Activated naive CD8-positive, alpha-beta T cell treated with anti-CD3 and anti-CD28 coated beads, Interleukin-2, amount 10 ng/mL, durations not matched to agents 7 days and 5 days (primary cell): ENCODE results near the gene ARFGEF3. TPM values are rescaled to one million over a fixed set of nuclear protein-coding genes. Genes with fewer than 3 reads are reported as not detected.

Experiments used
- ATAC-seq: fragments of 150-1000 bp; cut with Tn5 transposase; one replicate; pipeline ENCODE4 v1.10.0; 2021; ENCODE audit warnings: low read depth, moderate library complexity
- POLR2A ChIA-PET: fragments of 350-600 bp; sonication (Branson Sonifier 250); formaldehyde crosslinking; loops from one replicate; lab custom pipeline; 2021; ENCODE audit warnings: antibody characterized with exemption; lab: Charles Lee
- DNase-seq: peaks from one replicate; pipeline ENCODE4 v3.0.0; 2021
- H3K27ac Mint-ChIP-seq: one replicate; pipeline ENCODE4 v1.8.0; 2022; ENCODE audit warnings: mild to moderate bottlenecking, mixed read lengths
- H3K27me3 Mint-ChIP-seq: one replicate; pipeline ENCODE4 v1.8.0; 2022; ENCODE audit warnings: mild to moderate bottlenecking, moderate library complexity, mixed read lengths
- H3K36me3 Mint-ChIP-seq: one replicate; pipeline ENCODE4 v1.8.0; 2021; ENCODE audit warnings: mild to moderate bottlenecking, mixed read lengths
- H3K4me1 Mint-ChIP-seq: one replicate; pipeline ENCODE4 v1.8.0; 2021; ENCODE audit warnings: mixed read lengths
- H3K4me3 Mint-ChIP-seq: one replicate; pipeline ENCODE4 v1.8.0; 2022; ENCODE audit warnings: mild to moderate bottlenecking, moderate library complexity, mixed read lengths
- H3K9me3 Mint-ChIP-seq: one replicate; pipeline ENCODE4 v1.8.0; 2021; ENCODE audit warnings: mixed read lengths
- total RNA-seq, 2 experiments: library from RNA; stranded (reverse); gene quantifications; one replicate each; pipeline ENCODE4 v1.2.3, GENCODE V29; 2021

Gene ARFGEF3
- total RNA-seq, 2 experiments from 2014 or later: 0.28 to 0.30 TPM

- Mint-ChIP-seq H3K4me1 (no peaks in the 10 kb centered on the region), H3K27me3 (peaks cover 17% of the 10 kb centered on the region), H3K4me3 (no peak overlapping the region), H3K27ac (no peak overlapping the region), H3K9me3 (no peaks in the 10 kb centered on the region), H3K36me3 (no peaks in the 10 kb centered on the region)
- POLR2A ChIA-PET: no interaction called here
- no peak for DNase-seq
- ATAC-seq: no peak
Observed at GRCh38 chr6:138230221-138230620, 68.5 kb downstream of the ARFGEF3 start.

GRCh38 chr6:138230759-138231380 lies 69.1 kb downstream of the ARFGEF3 start:
- no peak overlapping the region for H3K4me3 Mint-ChIP-seq
- no peak for ATAC-seq
- POLR2A ChIA-PET: no interaction called here
- H3K27ac Mint-ChIP-seq: no peak overlapping the region
- H3K27me3 Mint-ChIP-seq: peaks cover 20% of the 10 kb centered on the region
- H3K4me1 Mint-ChIP-seq: no peaks in the 10 kb centered on the region
- H3K36me3 Mint-ChIP-seq: no peaks in the 10 kb centered on the region
- H3K9me3 Mint-ChIP-seq: no peaks in the 10 kb centered on the region
- no peak for DNase-seq

GRCh38 chr6:138231381-138231886 lies 69.7 kb downstream of the ARFGEF3 start:
- Mint-ChIP-seq H3K4me3 (no peak overlapping the region), H3K36me3 (no peaks in the 10 kb centered on the region), H3K9me3 (no peaks in the 10 kb centered on the region), H3K27me3 (peaks cover 20% of the 10 kb centered on the region), H3K27ac (no peak overlapping the region), H3K4me1 (no peaks in the 10 kb centered on the region)
- DNase-seq (no peak), ATAC-seq (no peak)
- POLR2A ChIA-PET: no interaction called here

- Mint-ChIP-seq H3K4me3 (no peak overlapping the region), H3K27me3 (peaks cover 13% of the 10 kb centered on the region), H3K36me3 (no peaks in the 10 kb centered on the region), H3K9me3 (no peaks in the 10 kb centered on the region), H3K27ac (no peak overlapping the region), H3K4me1 (no peaks in the 10 kb centered on the region)
- DNase-seq: no peak
- POLR2A ChIA-PET: no interaction called here
- ATAC-seq: no peak
Observed at GRCh38 chr6:138234363-138234762, 72.6 kb downstream of the ARFGEF3 start.

- POLR2A ChIA-PET: no interaction called here
- no peaks in the 10 kb centered on the region for H3K36me3 Mint-ChIP-seq
- no peak overlapping the region for H3K27ac Mint-ChIP-seq
- DNase-seq (no peak), ATAC-seq (no peak)
- no peak overlapping the region for H3K4me3 Mint-ChIP-seq
- H3K4me1 Mint-ChIP-seq: no peaks in the 10 kb centered on the region
- H3K27me3 Mint-ChIP-seq: peaks cover 13% of the 10 kb centered on the region
- no peaks in the 10 kb centered on the region for H3K9me3 Mint-ChIP-seq
Observed at GRCh38 chr6:138235205-138235604, 73.5 kb downstream of the ARFGEF3 start.

GRCh38 chr6:138235693-138236092 lies 74.0 kb downstream of the ARFGEF3 start:
- POLR2A ChIA-PET: no interaction called here
- peaks cover 11% of the 10 kb centered on the region for H3K27me3 Mint-ChIP-seq
- no peak for ATAC-seq
- DNase-seq: no peak
- no peaks in the 10 kb centered on the region for H3K4me1 Mint-ChIP-seq
- no peaks in the 10 kb centered on the region for H3K9me3 Mint-ChIP-seq
- H3K36me3 Mint-ChIP-seq: no peaks in the 10 kb centered on the region
- H3K4me3 Mint-ChIP-seq: no peak overlapping the region
- H3K27ac Mint-ChIP-seq: no peak overlapping the region

GRCh38 chr6:138237463-138237862 lies 75.7 kb downstream of the ARFGEF3 start:
- no peak for DNase-seq
- H3K4me1 Mint-ChIP-seq: no peaks in the 10 kb centered on the region
- H3K36me3 Mint-ChIP-seq: no peaks in the 10 kb centered on the region
- POLR2A ChIA-PET: no interaction called here
- H3K27me3 Mint-ChIP-seq: peaks cover 5% of the 10 kb centered on the region
- no peak overlapping the region for H3K27ac Mint-ChIP-seq
- no peaks in the 10 kb centered on the region for H3K9me3 Mint-ChIP-seq
- H3K4me3 Mint-ChIP-seq: no peak overlapping the region
- no peak for ATAC-seq

GRCh38 chr6:138238368-138238767 lies 76.6 kb downstream of the ARFGEF3 start:
- POLR2A ChIA-PET: no interaction called here
- peaks cover 5% of the 10 kb centered on the region for H3K27me3 Mint-ChIP-seq
- no peak overlapping the region for H3K4me3 Mint-ChIP-seq
- H3K4me1 Mint-ChIP-seq: no peaks in the 10 kb centered on the region
- H3K9me3 Mint-ChIP-seq: no peaks in the 10 kb centered on the region
- no peak overlapping the region for H3K27ac Mint-ChIP-seq
- no peaks in the 10 kb centered on the region for H3K36me3 Mint-ChIP-seq
- ATAC-seq (no peak), DNase-seq (no peak)

GRCh38 chr6:138239774-138240173 lies 78.0 kb downstream of the ARFGEF3 start:
- ATAC-seq: no peak
- Mint-ChIP-seq H3K9me3 (no peaks in the 10 kb centered on the region), H3K27me3 (peaks cover 5% of the 10 kb centered on the region), H3K27ac (no peak overlapping the region), H3K4me1 (no peaks in the 10 kb centered on the region), H3K36me3 (no peaks in the 10 kb centered on the region), H3K4me3 (no peak overlapping the region)
- POLR2A ChIA-PET: no interaction called here
- DNase-seq: no peak

GRCh38 chr6:138240476-138241245 lies 78.9 kb downstream of the ARFGEF3 start:
- Mint-ChIP-seq H3K27me3 (peaks cover under 1% of the 10 kb centered on the region), H3K36me3 (no peaks in the 10 kb centered on the region), H3K9me3 (no peaks in the 10 kb centered on the region), H3K27ac (no peak overlapping the region), H3K4me3 (no peak overlapping the region), H3K4me1 (no peaks in the 10 kb centered on the region)
- ATAC-seq (no peak), DNase-seq (no peak)
- POLR2A ChIA-PET: no interaction called here

- ATAC-seq (no peak), DNase-seq (no peak)
Observed at GRCh38 chr6:138241381-138241780, 79.6 kb downstream of the ARFGEF3 start.

GRCh38 chr6:138241934-138242333 lies 80.2 kb downstream of the ARFGEF3 start:
- ATAC-seq (no peak), DNase-seq (no peak)
- POLR2A ChIA-PET: no interaction called here
- Mint-ChIP-seq H3K9me3 (no peaks in the 10 kb centered on the region), H3K36me3 (no peaks in the 10 kb centered on the region), H3K27ac (no peak overlapping the region), H3K27me3 (peaks cover 8% of the 10 kb centered on the region), H3K4me3 (no peak overlapping the region), H3K4me1 (no peaks in the 10 kb centered on the region)

More at GRCh38 chr6:138241381-138241780, 79.6 kb downstream of the ARFGEF3 start:
- Mint-ChIP-seq H3K4me1 (no peaks in the 10 kb centered on the region), H3K27me3 (peaks cover 6% of the 10 kb centered on the region), H3K27ac (no peak overlapping the region), H3K36me3 (no peaks in the 10 kb centered on the region), H3K9me3 (no peaks in the 10 kb centered on the region), H3K4me3 (no peak overlapping the region)
- POLR2A ChIA-PET: no interaction called here

- Mint-ChIP-seq H3K9me3 (no peaks in the 10 kb centered on the region), H3K4me3 (no peak overlapping the region), H3K27ac (no peak overlapping the region), H3K27me3 (peaks cover 10% of the 10 kb centered on the region), H3K36me3 (no peaks in the 10 kb centered on the region), H3K4me1 (no peaks in the 10 kb centered on the region)
- DNase-seq (no peak), ATAC-seq (no peak)
- POLR2A ChIA-PET: no interaction called here
Observed at GRCh38 chr6:138242987-138243592, 81.4 kb downstream of the ARFGEF3 start.

GRCh38 chr6:138245751-138246150 lies 84.0 kb downstream of the ARFGEF3 start:
- Mint-ChIP-seq H3K4me3 (no peak overlapping the region), H3K4me1 (no peaks in the 10 kb centered on the region), H3K9me3 (no peaks in the 10 kb centered on the region), H3K27me3 (peaks cover 14% of the 10 kb centered on the region), H3K36me3 (no peaks in the 10 kb centered on the region), H3K27ac (no peak overlapping the region)
- ATAC-seq (no peak), DNase-seq (no peak)
- POLR2A ChIA-PET: no interaction called here
